Globus pallidus (tissue), 1 donor: ENCODE measurements around the gene CZIB.

Source experiments
- DNase-seq: peaks from one replicate; pipeline ENCODE4 v3.0.0-alpha.2; 2015; ENCODE audit warnings: low spot score

CZIB gene

DNA sequence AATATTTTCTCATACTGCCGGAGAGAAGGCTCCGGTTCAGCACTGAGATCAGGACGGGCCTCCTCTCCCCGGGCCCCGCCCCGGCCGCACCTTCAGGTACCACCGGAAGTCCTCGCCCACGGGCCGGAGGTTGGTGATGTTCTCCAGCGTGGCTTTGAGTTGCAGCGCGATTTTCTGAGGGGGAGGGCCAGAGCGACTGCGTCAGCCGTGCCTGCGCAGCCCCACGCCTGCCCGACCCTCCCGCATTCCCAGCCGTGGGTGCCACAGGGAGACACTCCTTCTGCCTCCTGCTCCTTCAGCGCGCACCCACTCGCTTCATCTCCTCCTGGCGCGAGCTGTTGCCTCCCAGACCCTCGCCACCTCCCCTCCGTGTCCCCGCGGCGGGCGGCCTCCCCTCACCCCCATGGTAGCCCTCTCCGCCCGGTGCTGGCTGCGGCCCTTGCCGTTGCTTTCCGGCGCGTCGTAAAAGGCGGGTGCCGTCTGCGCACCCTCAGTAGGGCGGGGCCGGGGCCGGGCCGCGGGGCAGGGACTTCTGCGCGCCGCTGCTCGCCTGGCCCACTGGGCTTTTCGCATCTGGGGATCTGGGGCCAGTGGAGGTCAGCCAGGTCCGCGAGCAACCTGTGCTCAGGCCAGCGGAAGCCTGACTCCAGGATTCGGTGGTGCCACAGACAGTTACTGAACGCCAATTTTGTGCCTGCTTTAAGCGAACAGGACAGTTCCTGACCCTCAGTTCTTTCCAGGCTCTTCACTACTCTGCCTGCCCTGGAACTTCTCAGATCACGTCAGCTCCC is at the start of gene CZIB:
CZIB (minus strand) TSS at position 464 of the 791 bp plus-strand sequence; CDS start at position 405, 59 bp downstream.
- DNase-seq = peak; percentile 84

DNA sequence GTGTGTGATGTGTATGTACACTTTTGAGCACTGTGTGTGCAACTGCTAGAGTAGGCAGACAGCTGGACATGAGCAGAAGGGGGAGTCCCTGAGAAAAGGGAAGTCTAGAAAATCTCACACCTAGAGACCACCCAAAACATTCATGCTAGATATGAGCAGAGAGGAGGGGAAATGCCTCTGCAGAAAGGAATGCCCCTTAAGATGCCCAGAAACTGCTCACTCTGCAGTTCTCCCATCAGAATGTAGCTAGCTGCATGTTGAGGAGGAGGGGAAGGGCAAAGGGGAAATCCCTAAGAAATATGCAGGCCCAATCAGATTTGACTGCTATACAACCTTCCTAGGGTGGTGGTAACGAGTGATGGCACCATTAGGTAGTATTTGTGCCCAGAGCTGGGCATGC is 49.7 kb upstream of the CZIB start:
- no peak for DNase-seq

DNA sequence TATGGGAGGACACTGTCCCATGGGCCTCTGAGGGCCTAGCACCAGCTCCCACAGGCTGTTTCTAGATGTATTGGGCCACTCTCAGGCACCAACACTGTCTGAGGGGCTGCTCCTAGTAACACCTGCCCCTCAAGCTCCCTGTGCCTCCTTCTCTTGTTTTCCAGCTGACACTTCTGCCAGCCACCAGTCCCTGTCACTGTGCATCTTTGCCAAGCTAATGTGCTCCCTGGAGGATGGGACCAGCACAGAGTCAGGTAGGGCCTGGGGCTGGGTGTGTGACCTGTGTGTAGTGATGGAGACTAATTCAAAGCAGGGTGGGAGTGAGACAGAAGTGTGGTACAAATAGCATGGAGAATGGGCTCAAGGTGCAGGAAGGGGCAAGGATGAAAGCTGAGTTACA is 47.3 kb upstream of the CZIB start:
- DNase-seq = no peak

DNA sequence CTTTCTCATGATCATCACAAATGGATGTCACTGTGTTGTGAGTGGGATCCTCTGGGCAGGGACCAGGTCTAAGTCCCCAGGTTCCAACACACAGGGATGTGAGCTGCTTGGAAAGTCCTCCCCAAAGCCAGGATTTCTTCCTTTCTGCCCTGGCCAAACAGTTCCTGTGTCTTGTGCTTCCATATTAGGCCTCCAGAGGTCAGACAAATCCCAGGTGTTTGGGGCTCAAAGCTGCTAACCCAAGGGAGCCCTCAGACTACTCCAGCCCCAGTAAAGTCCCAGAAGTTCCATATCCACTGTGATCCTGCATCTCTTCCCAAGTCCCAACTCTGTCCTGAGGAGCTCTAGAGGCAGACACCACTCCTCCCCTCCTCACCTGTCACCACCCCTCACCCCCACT is 45.6 kb upstream of the CZIB start:
- DNase-seq = no peak

DNA sequence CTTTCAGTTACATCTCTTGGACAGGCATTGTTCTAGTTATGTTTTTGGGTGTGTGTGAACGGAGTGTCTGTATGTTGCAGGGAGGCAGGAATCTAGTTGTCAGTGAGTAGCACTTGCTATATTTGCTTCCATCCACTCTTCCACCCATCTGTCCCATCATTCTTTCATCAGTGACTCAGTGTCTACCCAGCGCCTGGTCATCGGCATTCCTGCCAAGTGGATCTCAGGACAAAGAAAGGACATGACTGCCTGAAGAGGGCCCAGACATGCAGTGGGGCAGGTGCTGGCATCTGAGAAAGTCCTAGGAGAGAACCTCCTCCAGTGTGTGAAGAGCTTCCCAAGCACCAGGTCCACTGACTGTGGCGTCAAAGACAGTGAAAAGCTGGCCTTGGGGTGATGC is 45.1 kb upstream of the CZIB start:
- DNase-seq = no peak

DNA sequence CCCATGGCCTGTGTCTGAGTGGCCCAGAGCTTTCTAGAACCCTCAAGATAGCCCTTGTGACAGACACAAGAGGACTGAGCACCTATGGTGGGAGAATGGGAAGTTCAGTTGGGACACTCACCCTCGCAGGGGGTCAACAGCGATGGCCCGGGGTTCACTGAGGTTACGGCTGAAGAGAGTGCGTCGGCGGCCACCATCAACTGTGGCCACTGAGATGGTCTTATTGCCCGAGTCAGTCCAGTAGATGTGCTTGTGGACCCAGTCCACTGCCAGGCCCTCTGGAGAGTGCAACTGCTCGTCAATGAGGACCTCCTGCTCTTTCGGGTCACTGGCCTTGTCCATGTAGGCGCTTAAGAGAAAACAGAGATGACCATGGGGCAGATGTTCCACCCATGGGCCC is 43.6 kb upstream of the CZIB start:
- DNase-seq = no peak

DNA sequence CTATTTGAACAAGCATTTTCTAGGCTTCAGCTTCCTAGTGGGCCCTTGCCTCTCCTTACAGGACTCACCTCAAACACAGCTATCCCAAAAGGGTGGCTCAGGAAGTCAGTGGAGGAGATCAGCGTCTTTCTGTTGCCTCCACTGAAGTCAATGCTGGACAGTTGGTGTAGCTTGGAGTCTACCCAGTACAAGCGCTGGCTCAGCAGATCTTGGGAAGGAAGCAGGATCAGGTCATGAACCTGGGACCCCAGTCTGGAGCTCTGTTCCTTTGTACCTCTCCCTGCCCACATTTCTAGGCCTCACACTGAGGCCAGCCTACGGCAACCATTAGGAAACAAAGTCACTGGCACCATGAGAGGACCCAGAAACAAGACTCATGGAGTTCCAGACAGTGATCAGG is 41.6 kb upstream of the CZIB start:
- no peak for DNase-seq

DNA sequence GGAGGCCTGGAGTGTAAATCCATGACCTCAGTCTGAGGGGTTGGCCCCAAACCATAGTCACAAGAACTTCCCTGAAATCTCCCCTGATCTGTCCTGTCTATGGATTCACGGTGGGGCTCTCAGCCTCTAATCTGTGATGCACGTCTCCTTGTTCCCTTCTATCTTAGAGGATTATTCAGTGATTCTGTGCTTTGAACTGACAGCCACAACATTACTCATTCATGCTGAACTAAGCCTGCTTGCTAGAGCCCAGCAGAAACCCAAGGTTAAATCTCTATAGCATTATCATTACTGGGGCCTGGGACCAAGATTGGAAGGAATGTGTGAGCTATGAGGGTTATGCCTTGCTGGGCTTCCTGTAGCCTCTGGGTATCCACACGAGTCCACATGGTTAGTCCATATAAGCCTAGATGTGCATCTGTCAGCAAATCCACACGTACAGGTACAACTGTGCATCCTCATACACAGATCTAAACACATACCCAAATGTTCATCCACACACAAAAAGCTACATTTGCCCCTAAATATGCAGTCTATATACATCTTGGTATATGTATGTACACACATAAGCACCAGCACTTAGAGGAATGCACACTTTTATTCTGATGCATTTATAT is 40.3 kb upstream of the CZIB start:
- DNase-seq = no peak

DNA sequence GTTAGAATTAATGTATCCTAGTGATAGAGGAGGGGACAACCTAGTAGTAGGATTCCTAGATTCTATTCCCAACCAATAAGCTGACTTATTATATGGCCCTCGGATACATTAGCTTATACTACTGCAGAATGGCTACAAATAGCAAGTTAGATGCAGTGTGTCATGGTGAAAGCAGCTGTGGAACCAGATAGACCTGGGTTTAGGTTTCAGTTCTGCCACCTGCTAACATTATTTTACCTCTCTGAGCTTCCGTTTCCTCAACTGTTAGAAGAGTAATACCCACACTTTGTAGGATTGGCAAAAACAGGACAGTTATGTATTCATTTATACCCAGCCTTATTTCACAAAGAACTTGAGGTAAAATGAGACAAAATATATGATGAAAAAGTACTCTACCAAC is 39.5 kb upstream of the CZIB start:
- DNase-seq = no peak

DNA sequence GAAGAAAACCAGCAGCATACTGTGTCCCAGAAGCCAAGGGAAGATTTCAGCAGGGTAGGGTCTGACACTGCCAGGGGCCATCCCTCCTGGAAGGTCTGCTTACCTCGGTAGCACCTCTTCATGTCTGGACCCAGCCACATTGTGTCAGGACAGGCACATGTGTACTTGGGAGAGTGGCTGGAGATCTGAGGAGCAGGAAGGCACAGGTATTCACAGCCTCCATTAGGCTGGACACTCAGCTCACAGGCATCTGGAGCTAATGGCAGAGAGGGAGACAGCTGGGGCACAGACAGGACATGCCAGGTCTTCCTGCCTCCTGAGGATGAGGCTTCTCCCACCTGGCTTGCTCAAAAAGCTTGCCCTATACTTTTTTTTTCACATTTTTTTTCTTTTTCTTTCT is 37.8 kb upstream of the CZIB start:
- DNase-seq = no peak

DNA sequence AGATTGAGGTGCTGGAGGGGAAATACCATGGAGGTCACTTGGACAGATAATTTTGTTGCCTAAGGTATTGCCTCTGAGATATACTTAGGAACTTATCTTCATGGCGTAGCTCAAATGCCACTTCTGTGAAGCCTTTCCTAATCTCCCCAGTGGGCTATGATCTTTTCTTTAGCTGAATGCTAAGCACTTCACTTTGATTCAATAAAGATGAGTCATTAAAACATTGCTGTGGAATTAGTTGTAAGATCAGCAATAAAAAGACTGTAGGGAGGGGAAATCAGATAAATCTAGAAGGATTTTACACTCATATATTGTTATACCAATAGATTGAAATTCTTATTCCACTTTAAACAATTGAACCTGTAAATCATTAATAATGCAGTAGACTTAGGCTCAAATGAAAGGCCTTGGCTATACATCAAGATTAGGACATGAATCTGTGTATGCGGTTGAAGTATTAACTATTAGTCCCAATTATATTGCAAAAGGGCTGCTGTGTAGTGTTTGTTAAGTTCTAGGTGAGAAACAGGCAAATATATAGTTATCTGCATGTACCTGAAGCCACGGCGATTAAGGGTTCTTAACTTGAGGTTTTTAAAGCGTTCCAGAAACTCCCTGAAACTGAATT is 37.1 kb upstream of the CZIB start:
- DNase-seq = no peak

DNA sequence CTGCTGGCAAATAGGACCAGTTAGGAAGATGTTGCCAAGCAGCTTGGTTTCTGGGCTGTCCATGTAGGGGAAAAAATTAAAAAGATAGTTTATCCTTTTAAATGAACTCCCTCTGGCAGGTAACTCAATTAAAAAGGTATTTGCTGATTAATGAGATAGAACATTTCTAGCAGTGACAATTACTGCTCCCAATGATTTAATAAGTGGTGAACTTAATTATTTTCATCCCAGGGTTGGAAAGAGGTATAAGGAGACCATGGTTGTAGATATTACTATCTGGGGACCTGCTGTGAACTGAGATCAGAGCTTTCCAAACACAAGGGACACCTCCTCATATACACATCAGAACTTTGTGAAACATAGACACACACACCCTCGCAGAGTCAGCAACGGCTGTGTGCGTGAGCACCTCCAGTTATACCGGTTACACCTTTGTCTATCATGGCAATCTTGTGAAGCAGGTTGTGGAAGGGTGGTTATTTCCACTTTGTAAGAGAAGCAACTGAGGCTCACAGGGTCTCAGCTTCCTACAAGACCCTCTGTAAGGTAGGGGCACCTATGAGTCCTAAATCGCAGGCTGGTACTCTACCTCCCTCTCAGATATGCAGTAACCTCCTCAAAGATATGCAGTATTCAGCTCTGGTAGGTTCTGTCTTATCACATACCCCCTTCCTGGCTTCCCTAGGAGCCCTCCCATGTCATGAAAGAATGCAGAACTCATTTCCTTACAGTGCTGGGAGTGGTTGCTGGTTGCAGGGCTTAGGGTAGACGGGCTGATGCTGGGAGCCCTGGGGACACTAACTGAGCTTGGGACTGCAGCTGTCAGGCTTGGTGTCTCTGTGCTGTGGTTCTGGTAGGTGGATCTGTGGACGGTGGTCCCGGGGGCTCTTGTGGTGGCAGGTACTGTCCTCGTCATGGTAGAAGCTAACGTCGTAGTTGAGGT is 36.3 kb upstream of the CZIB start:
- no peak for DNase-seq

DNA sequence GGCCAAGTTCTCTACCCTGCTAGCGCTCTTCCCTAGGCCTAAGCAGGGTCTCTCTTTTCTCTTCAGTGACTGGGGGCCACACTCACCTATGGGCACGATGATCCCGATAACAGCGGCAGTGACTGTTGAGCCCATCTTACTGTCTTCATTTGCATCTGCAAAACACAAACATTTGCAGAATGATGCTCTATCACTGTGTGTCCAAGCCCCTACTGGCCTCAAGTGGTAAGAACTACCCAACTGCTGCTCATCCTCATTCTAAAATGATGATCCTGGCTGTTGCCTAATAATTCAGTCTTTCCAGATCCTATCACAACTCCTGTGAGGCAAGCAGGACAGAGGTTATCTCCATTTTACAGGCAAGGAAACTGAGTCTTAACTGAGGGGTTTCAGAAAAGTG is 34.6 kb upstream of the CZIB start:
- DNase-seq = no peak

DNA sequence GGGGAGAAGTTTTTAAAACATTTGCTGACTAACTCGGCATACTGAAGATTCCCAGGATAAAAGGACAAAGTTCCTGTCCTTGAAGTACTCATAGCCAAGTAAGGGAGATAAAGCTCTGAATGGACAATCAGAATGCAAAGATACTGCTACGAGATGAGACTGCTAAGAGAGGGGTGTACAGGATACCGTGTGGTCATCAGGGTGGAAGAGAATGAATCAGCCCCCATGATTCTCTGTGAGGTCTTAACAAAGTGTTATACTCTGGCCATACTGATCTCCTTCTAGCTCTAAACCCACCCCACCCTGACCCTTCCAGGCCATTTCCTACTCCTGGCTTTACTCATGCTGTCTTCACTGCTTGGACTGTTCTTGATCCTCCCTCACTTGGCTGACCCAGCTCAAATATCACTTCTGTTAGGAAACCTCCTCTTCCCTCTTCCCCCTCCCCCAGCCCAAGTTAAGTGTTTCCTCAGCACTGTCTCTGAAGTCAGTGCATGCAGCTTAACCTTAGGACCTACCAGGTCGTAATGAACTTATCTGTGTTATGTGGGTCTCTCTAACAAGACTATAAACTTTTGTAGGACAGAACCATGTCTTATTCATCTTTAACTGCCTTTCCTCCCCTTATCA is 33.7 kb upstream of the CZIB start:
- DNase-seq = no peak

DNA sequence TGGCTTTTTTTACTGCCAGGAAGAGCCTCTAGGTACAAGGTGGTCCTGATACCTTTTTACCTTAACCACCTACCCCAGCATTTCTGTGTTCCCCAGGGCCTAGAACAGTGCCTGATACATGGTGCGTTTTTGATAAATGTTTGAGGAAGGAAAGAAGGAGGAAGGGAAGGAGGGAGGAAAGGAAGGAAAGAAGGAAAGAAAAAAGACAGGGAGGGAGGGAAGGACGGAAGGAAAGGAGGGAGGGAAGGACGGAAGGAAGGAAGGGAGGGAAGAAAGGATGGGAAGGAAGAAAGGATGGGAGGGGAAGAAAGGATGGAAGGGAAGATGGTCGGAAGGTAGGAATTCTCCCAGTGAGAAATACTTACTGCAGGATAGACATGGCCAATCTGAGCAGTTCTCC is 29.9 kb upstream of the CZIB start:
- DNase-seq = no peak

DNA sequence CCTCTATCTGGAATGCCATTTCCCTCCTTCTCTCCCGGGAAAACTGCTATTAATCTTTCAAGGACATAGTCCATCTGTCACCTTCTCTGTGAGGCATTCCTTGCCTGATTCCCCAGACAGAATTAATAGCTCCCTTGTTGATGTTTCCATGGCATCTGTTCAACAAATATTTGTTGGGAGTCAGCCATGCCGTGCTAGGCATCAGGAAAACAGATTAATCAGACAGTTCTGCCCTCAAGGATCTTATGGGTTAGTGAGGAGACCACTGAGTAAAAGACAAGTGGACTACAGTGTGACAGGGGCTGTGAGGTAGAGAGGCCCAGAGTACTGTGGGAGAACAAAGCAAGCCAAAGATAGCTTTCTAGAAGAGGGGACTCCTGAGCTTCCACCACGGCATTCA is 29.3 kb upstream of the CZIB start:
- DNase-seq = no peak

DNA sequence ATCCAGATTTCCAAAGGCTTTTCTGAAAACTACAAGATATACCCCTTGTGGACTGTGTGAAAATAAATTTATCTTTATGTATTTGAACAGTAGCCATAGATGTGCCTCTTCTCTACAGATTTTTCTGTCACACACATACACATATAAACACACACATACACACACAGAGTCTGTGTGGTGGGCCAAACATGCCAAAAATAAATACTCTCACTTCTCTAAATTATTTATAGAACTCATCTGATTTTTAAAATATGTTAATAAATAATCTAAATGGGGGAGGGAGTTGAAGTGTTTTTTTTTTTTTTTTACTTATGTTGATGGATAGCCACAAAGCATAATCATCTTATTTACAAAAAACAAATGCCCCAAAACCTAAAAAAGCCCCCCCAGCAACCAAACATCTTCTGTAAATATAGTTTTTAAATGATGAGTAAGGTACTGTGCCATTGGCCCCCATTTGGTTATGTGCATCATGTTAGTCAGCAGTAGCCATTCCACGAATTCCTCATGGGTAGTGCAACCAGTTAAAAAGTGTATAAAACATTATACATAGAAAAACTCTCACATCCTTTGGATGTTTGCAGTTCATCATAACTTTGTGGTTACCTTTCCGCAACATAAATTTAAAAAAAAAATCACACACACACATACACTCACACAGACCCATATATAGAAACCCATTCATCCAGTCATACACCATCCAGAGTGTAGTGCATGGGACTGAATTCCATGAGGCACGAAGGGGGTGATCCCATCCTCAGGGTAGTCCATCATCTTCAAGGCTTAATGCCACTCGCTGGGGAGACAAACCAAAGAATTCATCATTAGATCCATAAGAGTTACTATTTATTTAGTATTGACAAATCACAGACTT is 26.1 kb upstream of the CZIB start:
- DNase-seq = no peak

DNA sequence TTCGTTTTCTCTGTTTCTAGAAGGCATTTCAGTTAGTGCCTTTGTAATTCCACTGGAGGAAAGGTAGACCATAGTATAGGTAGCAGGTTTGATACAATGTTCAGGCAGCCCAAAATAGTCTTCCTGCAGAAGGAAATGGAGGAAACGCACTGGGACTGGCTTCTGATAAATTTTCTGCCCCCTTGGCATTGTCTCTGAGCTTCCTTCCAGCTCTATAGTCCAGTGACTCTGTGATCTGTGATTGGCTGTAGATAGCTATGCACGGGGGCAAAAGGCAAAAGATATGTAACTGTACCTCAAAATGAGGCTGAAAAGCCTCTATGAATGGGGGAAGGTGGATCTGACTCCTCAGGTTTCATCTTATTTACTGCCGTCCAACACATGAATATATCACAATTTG is 23.7 kb upstream of the CZIB start:
- no peak for DNase-seq

DNA sequence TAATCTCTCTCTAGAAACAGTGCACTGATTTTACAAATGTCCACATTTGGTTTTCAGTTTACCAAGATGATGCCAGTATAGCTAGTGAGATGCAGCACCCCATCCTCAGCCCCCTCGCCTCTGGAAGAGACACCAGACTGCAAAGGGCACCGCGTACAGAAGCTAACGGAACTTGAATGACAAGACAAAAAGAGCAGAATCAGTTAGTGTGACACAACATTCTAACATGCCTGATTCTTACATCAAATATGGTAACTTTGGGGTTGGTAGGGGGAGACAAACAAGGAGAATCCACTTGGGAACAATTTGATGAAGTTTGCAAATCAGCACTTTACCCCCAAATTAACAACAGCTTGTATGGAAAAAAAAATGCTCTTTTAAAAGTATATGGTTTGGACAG is 21.9 kb upstream of the CZIB start:
- DNase-seq = no peak

DNA sequence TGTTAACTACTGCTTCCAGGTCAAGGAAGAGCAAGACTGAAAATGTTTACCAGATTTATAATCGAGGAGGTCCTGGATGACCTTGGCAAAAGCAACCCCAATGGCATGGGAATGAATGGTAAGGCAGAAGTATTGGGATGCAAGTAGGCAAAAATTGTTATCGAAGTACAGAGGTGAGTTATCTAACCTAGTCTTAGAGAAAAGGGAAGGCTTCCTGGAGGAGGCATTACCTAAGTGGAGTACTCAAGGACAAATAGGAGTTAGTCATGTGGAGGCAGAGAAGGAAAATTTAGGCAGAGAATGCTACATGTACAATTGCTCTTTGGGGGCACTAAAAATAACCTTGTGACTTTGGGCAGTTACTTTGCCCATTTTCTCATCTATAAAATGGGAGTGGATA is 21.4 kb upstream of the CZIB start:
- DNase-seq = no peak
